CD14-positive monocyte (primary cell): Measurements from ENCODE around the gene ABCB9. TPM values are rescaled to one million over a fixed set of nuclear protein-coding genes. Genes with fewer than 3 reads are reported as not detected.

ENCODE experiments used
- DNase-seq, 3 donors: peaks; one replicate each; pipeline ENCODE4 v3.0.0-alpha.2; 2011 to 2022
- H2AFZ ChIP-seq: 2 replicates; pipeline ENCODE4 v1.6.0; 2012; ENCODE audit warnings: mild to moderate bottlenecking, low read depth, low read length, inconsistent platforms; ENCODE audit not compliant: insufficient read depth, poor library complexity, severe bottlenecking
- H3K27ac ChIP-seq, 2 donors: 1 replicate in 1 of 2; 2 replicates in 1 of 2; pipeline ENCODE4 v1.5.1; 2012 to 2013; ENCODE audit warnings: low read length in 2 of 2, control low read depth in 1 of 2, inconsistent platforms in 1 of 2, low read depth in 1 of 2, mild to moderate bottlenecking in 1 of 2
- H3K27me3 ChIP-seq, 2 donors: one replicate each; pipeline versions ENCODE4 v1.6.0 to v1.6.1; 2011 to 2013; ENCODE audit warnings: low read length in 2 of 2; ENCODE audit not compliant: control insufficient read depth in 2 of 2, insufficient read depth in 2 of 2
- H3K36me3 ChIP-seq, 2 donors: replicated peaks in 1 of 2; 1 replicate in 1 of 2; 2 replicates in 1 of 2; pipeline versions ENCODE4 v1.5.1 to v1.6.1; 2012 to 2013; ENCODE audit warnings: low read length in 2 of 2, control low read depth in 1 of 2, inconsistent platforms in 1 of 2, mild to moderate bottlenecking in 1 of 2; ENCODE audit not compliant: insufficient read depth in 2 of 2, control insufficient read depth in 1 of 2
- H3K4me1 ChIP-seq, 2 donors: 1 replicate in 1 of 2; 2 replicates in 1 of 2; pipeline versions ENCODE4 v1.5.1 to v1.6.1; 2012 to 2013; ENCODE audit warnings: low read length in 2 of 2, control low read depth in 1 of 2, inconsistent platforms in 1 of 2, mild to moderate bottlenecking in 1 of 2, moderate library complexity in 1 of 2; ENCODE audit not compliant: insufficient read depth in 2 of 2, control insufficient read depth in 1 of 2
- H3K4me2 ChIP-seq: replicated peaks from 2 replicates; pipeline ENCODE3; 2012; ENCODE audit warnings: low read length, moderate library complexity, mild to moderate bottlenecking; ENCODE audit not compliant: poor library complexity, severe bottlenecking; ENCODE audit errors: extremely low read depth
- H3K4me3 ChIP-seq, 3 experiments: fragments of 200-600 bp in 1 of 3; sonication (generic) in 1 of 3; replicated peaks in 1 of 3; 1 replicate in 2 of 3; 2 replicates in 1 of 3; pipeline ENCODE4 v1.5.1; 2011 to 2013; ENCODE audit warnings: low read length in 3 of 3, mild to moderate bottlenecking in 3 of 3, control low read depth in 2 of 3, low read depth in 2 of 3, inconsistent platforms in 1 of 3, moderate library complexity in 1 of 3
- H3K79me2 ChIP-seq: 2 replicates; pipeline ENCODE4 v1.6.0; 2012; ENCODE audit warnings: mild to moderate bottlenecking, control low read depth, inconsistent platforms, low read length, moderate library complexity; ENCODE audit not compliant: insufficient read depth
- H3K9ac ChIP-seq: 2 replicates; pipeline ENCODE4 v1.6.0; 2017; ENCODE audit warnings: low read length, mild to moderate bottlenecking; ENCODE audit not compliant: insufficient read depth, poor library complexity, severe bottlenecking
- H3K9me3 ChIP-seq, 2 donors: replicated peaks in 1 of 2; 1 replicate in 1 of 2; 2 replicates in 1 of 2; pipeline versions ENCODE4 v1.5.1 to v1.6.1; 2012 to 2013; ENCODE audit warnings: low read length in 2 of 2, control low read depth in 1 of 2; ENCODE audit not compliant: control insufficient read depth in 1 of 2, insufficient read depth in 1 of 2
- H4K20me1 ChIP-seq: 2 replicates; pipeline ENCODE4 v1.6.0; 2012; ENCODE audit warnings: mild to moderate bottlenecking, low read length, control low read depth, moderate library complexity; ENCODE audit not compliant: insufficient read depth
- H3K27ac Mint-ChIP-seq, 7 donors: one replicate each; pipeline ENCODE4 v1.8.0; 2020; ENCODE audit warnings: mild to moderate bottlenecking in 7 of 7, mixed read lengths in 7 of 7, moderate library complexity in 6 of 7, inconsistent platforms in 2 of 7
- H3K27me3 Mint-ChIP-seq, 3 donors: one replicate each; pipeline ENCODE4 v1.8.0; 2021 to 2022; ENCODE audit warnings: low read depth in 3 of 3, mild to moderate bottlenecking in 3 of 3, mixed read lengths in 3 of 3, moderate library complexity in 3 of 3, inconsistent platforms in 1 of 3
- H3K36me3 Mint-ChIP-seq, 2 donors: one replicate each; pipeline ENCODE4 v1.8.0; 2020; ENCODE audit warnings: mixed read lengths in 2 of 2, inconsistent platforms in 1 of 2, mild to moderate bottlenecking in 1 of 2
- H3K4me1 Mint-ChIP-seq: one replicate; pipeline ENCODE4 v1.8.0; 2020; ENCODE audit warnings: mild to moderate bottlenecking, mixed read lengths
- H3K4me3 Mint-ChIP-seq, 2 donors: one replicate each; pipeline ENCODE4 v1.8.0; 2020; ENCODE audit warnings: mild to moderate bottlenecking in 2 of 2, mixed read lengths in 2 of 2, moderate library complexity in 1 of 2
- H3K9me3 Mint-ChIP-seq, 7 donors: one replicate each; pipeline ENCODE4 v1.8.0; 2020 to 2022; ENCODE audit warnings: mixed read lengths in 7 of 7, mild to moderate bottlenecking in 6 of 7, moderate library complexity in 6 of 7, inconsistent platforms in 2 of 7
- CTCF ChIP-seq: fragments of 200-600 bp; IDR thresholded peaks from one replicate; pipeline ENCODE4 v1.8.0; 2022; ENCODE audit warnings: antibody characterized with exemption, mild to moderate bottlenecking
- WGBS: methylation state at CpG from one replicate; pipeline ENCODE4 v1.1.5; 2013; ENCODE audit warnings: missing lambda C conversion rate; ENCODE audit not compliant: insufficient coverage; 5-methylcytosine and 5-hydroxymethylcytosine counted together
- intact Hi-C, 2 donors: fragments of 100-400 bp; cut with micrococcal nuclease; formaldehyde crosslinking; loops; one replicate each; pipeline versions ENCODE4 v1.15.0 to v1.15.1; 2023
- polyA plus RNA-seq, 3 donors: library from polyadenylated mRNA; depleted of rRNA in 1 of 3; unstranded in 2 of 3; stranded (reverse) in 1 of 3; fragments of 300-500 nt in 2 of 3; fragments of >200 nt in 1 of 3; fragmentation: Illumina TruSeq in 2 of 3; gene quantifications; 1 replicate in 2 of 3; 2 replicates in 1 of 3; pipeline ENCODE4 v1.2.3, GENCODE V29; 2012 to 2021

The ABCB9 gene
- polyA plus RNA-seq, 3 donors, result 0.14 to 1.2 (median 0.22) TPM

- intact Hi-C loops, result loop anchor here (10.0 kb wide), 2 partner anchors 265 to 395 kb away; partner anchors contain the start of genes MPHOSPH9 (in 1 of the 2), MTRFR (in 1 of the 2) and SBNO1 (in 1 of the 2)
- Histone ChIP-seq H3K79me2 (peaks cover 4% of the 10 kb centered on the region), H3K27ac (no peak overlapping the region), H4K20me1 (no peaks in the 10 kb centered on the region), H2AFZ (no peak overlapping the region), H3K36me3 (no peaks in the 10 kb centered on the region), H3K4me3 (no peak overlapping the region), H3K9ac (no peak overlapping the region), H3K4me1 (peaks cover 17 to 21% of the 10 kb centered on the region in 2 donors), H3K9me3 (no peaks in the 10 kb centered on the region), H3K27me3 (no peaks in the 10 kb centered on the region), H3K4me2 (no peak overlapping the region)
- Mint-ChIP-seq H3K9me3 (no peaks in the 10 kb centered on the region), H3K4me3 (no peak overlapping the region), H3K36me3 (no peaks in the 10 kb centered on the region), H3K27ac (no peak overlapping the region), H3K4me1 (peaks cover 11% of the 10 kb centered on the region), H3K27me3 (peaks cover 0 to 3% (median 0%) of the 10 kb centered on the region in 3 donors)
- WGBS, result 80% methylated on average over 2 of the region's 4 CpGs
- TF ChIP-seq CTCF, result no peak
- no peak for DNase-seq
Observed at GRCh38 chr12:122969676-122970075, 3.4 kb upstream of the ABCB9 start.

GRCh38 chr12:122968104-122968503 is 1.8 kb upstream of the ABCB9 start:
- H3K9me3 Mint-ChIP-seq, result no peaks in the 10 kb centered on the region
- Histone ChIP-seq H3K9me3 (no peaks in the 10 kb centered on the region), H3K4me2 (no peak overlapping the region), H3K27ac (no peak overlapping the region), H3K79me2 (no peaks in the 10 kb centered on the region), H4K20me1 (no peaks in the 10 kb centered on the region), H3K27me3 (no peaks in the 10 kb centered on the region), H3K9ac (no peak overlapping the region), H3K36me3 (no peaks in the 10 kb centered on the region), H2AFZ (no peak overlapping the region), H3K4me1 (peaks cover 11 to 14% of the 10 kb centered on the region in 2 donors), H3K4me3 (no peak overlapping the region)
- DNase-seq, result no peak
- H3K4me3 Mint-ChIP-seq, result no peak overlapping the region
- H3K27me3 Mint-ChIP-seq, result peaks cover 0 to 3% (median 0%) of the 10 kb centered on the region in 3 donors
- H3K4me1 Mint-ChIP-seq, result peaks cover 4% of the 10 kb centered on the region
- intact Hi-C loops, result no loop called here
- TF ChIP-seq CTCF, result no peak
- WGBS, result 100% methylated on average over 2 of the region's 2 CpGs
- no peaks in the 10 kb centered on the region for H3K36me3 Mint-ChIP-seq
- no peak overlapping the region for H3K27ac Mint-ChIP-seq
